GM12878 (cell line): Measurements from ENCODE around the gene OMP. TPM values are rescaled to one million over a fixed set of nuclear protein-coding genes. Genes with fewer than 3 reads are reported as not detected.

ENCODE experiments used
- ATAC-seq: fragments of 200-7000 bp; cut with Tn5 transposase; 3 replicates; pipeline ENCODE4 v1.9.1; 2020; ENCODE audit warnings: mild to moderate bottlenecking, moderate library complexity
- BruUV-seq: library from RNA; stranded (reverse); fragments of 400-500 nt; replicated peaks from 2 replicates; lab custom pipeline; 2021; lab: Mats Ljungman, UMichigan
- CTCF ChIA-PET: fragments of 300-600 bp; sonication (Branson Sonifier 250); formaldehyde crosslinking; extraction: SDS; loops from one replicate; lab custom pipeline; 2021; ENCODE audit warnings: inconsistent platforms; lab: Yijun Ruan, JAX
- POLR2A ChIA-PET: fragments of 350-600 bp; formaldehyde crosslinking; extraction: SDS; loops from one replicate; lab custom pipeline; 2021; ENCODE audit warnings: inconsistent platforms; lab: Charles Lee
- RAD21 ChIA-PET: fragments of 300-600 bp; sonication (Branson Sonifier 250); formaldehyde crosslinking; loops from one replicate; lab custom pipeline; 2023; ENCODE audit warnings: antibody characterized with exemption; ENCODE audit not compliant: unreplicated experiment; lab: Charles Lee
- SMC1A ChIA-PET: fragments of 300-600 bp; sonication (Branson Sonifier 250); formaldehyde crosslinking; loops from one replicate; lab custom pipeline; 2023; ENCODE audit not compliant: unreplicated experiment, uncharacterized antibody; lab: Charles Lee
- DNase-seq: peaks from one replicate; pipeline ENCODE4 v3.0.0-alpha.2; 2011; ENCODE audit warnings: low read depth, low spot score
- FAIRE-seq: peaks from 3 replicates; lab custom pipeline; 2011; peaks lifted over from hg19 to GRCh38; lab: Jason Lieb, UNC
- H2AFZ ChIP-seq: 2 replicates; pipeline ENCODE4 v1.6.0; 2011; ENCODE audit warnings: low read depth, low read length, control low read depth; ENCODE audit not compliant: control insufficient read depth
- H3K27ac ChIP-seq: 2 replicates; pipeline ENCODE4 v1.5.1; 2011; ENCODE audit warnings: control low read depth; ENCODE audit not compliant: control insufficient read depth, insufficient read depth
- H3K27me3 ChIP-seq, 2 experiments: replicated peaks in 1 of 2; 2 replicates each; pipeline versions ENCODE4 v1.6.0 to v1.6.1; 2011; ENCODE audit warnings: low read length in 1 of 2; ENCODE audit not compliant: control insufficient read depth in 2 of 2, insufficient read depth in 2 of 2
- H3K36me3 ChIP-seq, 2 experiments: 2 replicates each; pipeline ENCODE4 v1.5.1; 2011; ENCODE audit warnings: low read length in 1 of 2; ENCODE audit not compliant: control insufficient read depth in 2 of 2, insufficient read depth in 2 of 2
- H3K4me1 ChIP-seq: 2 replicates; pipeline ENCODE4 v1.6.1; 2011; ENCODE audit warnings: mild to moderate bottlenecking, low read length, moderate library complexity, mixed read lengths; ENCODE audit not compliant: control insufficient read depth, insufficient read depth
- H3K4me2 ChIP-seq: 2 replicates; pipeline ENCODE4 v1.6.0; 2011; ENCODE audit warnings: control low read depth; ENCODE audit not compliant: control insufficient read depth, insufficient read depth
- H3K4me3 ChIP-seq: fragments of 200-600 bp; sonication (generic); 2 replicates; pipeline ENCODE4 v1.5.1; 2016
- H3K79me2 ChIP-seq: 2 replicates; pipeline ENCODE4 v1.6.0; 2011; ENCODE audit warnings: low read length; ENCODE audit not compliant: control insufficient read depth, insufficient read depth
- H3K9ac ChIP-seq: 2 replicates; pipeline ENCODE4 v1.8.0; 2011; ENCODE audit warnings: low read length, control low read depth, mixed read lengths; ENCODE audit not compliant: control insufficient read depth, insufficient read depth
- H3K9me3 ChIP-seq: replicated peaks from 3 replicates; pipeline ENCODE4 v1.5.1; 2011; ENCODE audit warnings: mild to moderate bottlenecking, low read length; ENCODE audit not compliant: control insufficient read depth, insufficient read depth
- H4K20me1 ChIP-seq: 2 replicates; pipeline ENCODE4 v1.6.0; 2011; ENCODE audit not compliant: control insufficient read depth, insufficient read depth
- CBX5 ChIP-seq: sonication (generic); IDR thresholded peaks from 2 replicates; pipeline ENCODE4 v1.6.1; 2016; ENCODE audit warnings: low read depth, moderate library complexity, mild to moderate bottlenecking, inconsistent platforms
- NBN ChIP-seq: fragments of 450-650 bp; IDR thresholded peaks from 2 replicates; pipeline ENCODE4 v1.6.1; 2016
- NFIC ChIP-seq: IDR thresholded peaks from 2 replicates; pipeline ENCODE4 v1.6.1; 2012; ENCODE audit warnings: low read depth, mild to moderate bottlenecking, inconsistent platforms, low read length, moderate library complexity
- NFYA ChIP-seq: IDR thresholded peaks from 2 replicates; pipeline ENCODE4 v1.6.1; 2011; ENCODE audit warnings: low read depth, mild to moderate bottlenecking, low read length, improper control_type of control experiment, borderline replicate concordance
- WGBS: methylation state at CpG from one replicate; pipeline ENCODE4 v1.1.6; 2016; ENCODE audit warnings: low lambda C conversion rate; ENCODE audit not compliant: insufficient replicate concordance, insufficient coverage; ENCODE audit errors: missing lambda C conversion rate; 5-methylcytosine and 5-hydroxymethylcytosine counted together
- in situ Hi-C: fragments of 300-500 bp; cut with MboI; formaldehyde crosslinking; loops from 9 replicates; pipeline ENCODE4 v1.14.3; 2018; ENCODE audit warnings: mixed read lengths
- intact Hi-C: fragments of 100-400 bp; cut with micrococcal nuclease; formaldehyde crosslinking; loops from one replicate; pipeline ENCODE4 v1.14.2; 2022; ENCODE audit not compliant: unreplicated experiment
- polyA plus RNA-seq, 11 experiments: library from polyadenylated mRNA; depleted of rRNA in 4 of 11; unstranded in 6 of 11; stranded (reverse) in 5 of 11; fragments of >200 nt; fragmentation: Nextera tagmentation in 4 of 11; fragmentation: Illumina TruSeq in 1 of 11; extraction: Ambion mirVana in 4 of 11; extraction: Trizol in 1 of 11; gene quantifications; 1 replicate in 1 of 11; 2 replicates in 10 of 11; pipeline versions ENCODE4 v1.2.1 to v1.2.3, GENCODE V29; 2011 to 2016; ENCODE audit warnings: inconsistent platforms in 2 of 11, missing spikeins in 2 of 11, low read depth in 1 of 11
- total RNA-seq, 4 experiments: library from RNA; depleted of rRNA in 3 of 4; stranded (reverse); fragments of >200 nt in 3 of 4; fragmentation: Illumina TruSeq in 1 of 4; extraction: Trizol in 1 of 4; gene quantifications; 2 replicates each; pipeline versions ENCODE4 v1.2.1 to v1.2.3, GENCODE V29; 2013 to 2021
- TF ChIP-seq, protein P1 (sequence below): fragments of 450-650 bp; IDR thresholded peaks from 2 replicates; pipeline ENCODE4 v1.6.1; 2018; ENCODE audit warnings: mild to moderate bottlenecking, low read depth, moderate library complexity; ENCODE audit not compliant: partially characterized antibody

OMP gene
- total and polyA plus RNA-seq, 10 of the 15 experiments (the other 5 are each of a cell fraction or from before 2014, with no cell fraction given) = not detected

GRCh38 chr11:77136074-77136473 lies 33.4 kb downstream of the OMP start:
- CTCF ChIA-PET = no interaction called here
- RAD21 ChIA-PET = no interaction called here
- Histone ChIP-seq H3K4me1 (no peaks in the 10 kb centered on the region), H3K79me2 (no peaks in the 10 kb centered on the region), H3K9me3 (no peaks in the 10 kb centered on the region), H4K20me1 (no peaks in the 10 kb centered on the region), H3K27me3 (no peaks in the 10 kb centered on the region; a peak in 2 of 4 replicates), H3K36me3 (no peaks in the 10 kb centered on the region), H3K4me2 (no peak overlapping the region), H2AFZ (no peak overlapping the region), H3K4me3 (no peak overlapping the region), H3K27ac (no peak overlapping the region), H3K9ac (no peak overlapping the region)
- TF ChIP-seq CBX5 (no peak), NBN (no peak), NFIC (no peak), NFYA (no peak)
- TF ChIP-seq, protein P1, sequence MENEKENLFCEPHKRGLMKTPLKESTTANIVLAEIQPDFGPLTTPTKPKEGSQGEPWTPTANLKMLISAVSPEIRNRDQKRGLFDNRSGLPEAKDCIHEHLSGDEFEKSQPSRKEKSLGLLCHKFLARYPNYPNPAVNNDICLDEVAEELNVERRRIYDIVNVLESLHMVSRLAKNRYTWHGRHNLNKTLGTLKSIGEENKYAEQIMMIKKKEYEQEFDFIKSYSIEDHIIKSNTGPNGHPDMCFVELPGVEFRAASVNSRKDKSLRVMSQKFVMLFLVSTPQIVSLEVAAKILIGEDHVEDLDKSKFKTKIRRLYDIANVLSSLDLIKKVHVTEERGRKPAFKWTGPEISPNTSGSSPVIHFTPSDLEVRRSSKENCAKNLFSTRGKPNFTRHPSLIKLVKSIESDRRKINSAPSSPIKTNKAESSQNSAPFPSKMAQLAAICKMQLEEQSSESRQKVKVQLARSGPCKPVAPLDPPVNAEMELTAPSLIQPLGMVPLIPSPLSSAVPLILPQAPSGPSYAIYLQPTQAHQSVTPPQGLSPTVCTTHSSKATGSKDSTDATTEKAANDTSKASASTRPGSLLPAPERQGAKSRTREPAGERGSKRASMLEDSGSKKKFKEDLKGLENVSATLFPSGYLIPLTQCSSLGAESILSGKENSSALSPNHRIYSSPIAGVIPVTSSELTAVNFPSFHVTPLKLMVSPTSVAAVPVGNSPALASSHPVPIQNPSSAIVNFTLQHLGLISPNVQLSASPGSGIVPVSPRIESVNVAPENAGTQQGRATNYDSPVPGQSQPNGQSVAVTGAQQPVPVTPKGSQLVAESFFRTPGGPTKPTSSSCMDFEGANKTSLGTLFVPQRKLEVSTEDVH = no peak
- DNase-seq (no peak), ATAC-seq (peak; percentile 57), FAIRE-seq (no peak)
- SMC1A ChIA-PET = no interaction called here
- BruUV-seq = no TSS peak
- intact Hi-C loops (no loop called here), in situ Hi-C loops (no loop called here)
- 10% methylated on average over 8 of the region's 8 CpGs for WGBS
- POLR2A ChIA-PET = no interaction called here
